Fibroblast of the conjunctiva (primary cell): ENCODE data around the gene HRNR.

Experiments used
- DNase-seq: peaks from one replicate; pipeline ENCODE4 v3.0.0-alpha.2; 2010; ENCODE audit warnings: low read depth

Gene HRNR

GRCh38 chr1:152188673-152189591 is 35.1 kb downstream of the HRNR start:
- DNase-seq, result peak; percentile 72

- no peak for DNase-seq
Measured at GRCh38 chr1:152186556-152187285, 37.3 kb downstream of the HRNR start.

- peak; percentile 55 for DNase-seq
Measured at GRCh38 chr1:152185544-152186391, 38.2 kb downstream of the HRNR start.

GRCh38 chr1:152182944-152183361 is 41.0 kb downstream of the HRNR start:
- DNase-seq, result peak; percentile 78

GRCh38 chr1:152182431-152182830 is 41.6 kb downstream of the HRNR start:
- DNase-seq, result no peak

- no peak for DNase-seq
Measured at GRCh38 chr1:152179566-152179965, 44.4 kb downstream of the HRNR start.

- DNase-seq, result no peak
Measured at GRCh38 chr1:152170287-152170905, 53.6 kb downstream of the HRNR start.

- DNase-seq, result no peak
Measured at GRCh38 chr1:152169366-152170025, 54.5 kb downstream of the HRNR start.

- DNase-seq, result no peak
Measured at GRCh38 chr1:152168535-152168868, 55.5 kb downstream of the HRNR start.

GRCh38 chr1:152167835-152168534 is 56.0 kb downstream of the HRNR start:
- no peak for DNase-seq

- no peak for DNase-seq
Measured at GRCh38 chr1:152166966-152167365, 57.0 kb downstream of the HRNR start.

GRCh38 chr1:152165286-152166077 is 58.5 kb downstream of the HRNR start:
- no peak for DNase-seq

GRCh38 chr1:152164517-152165136 is 59.4 kb downstream of the HRNR start:
- DNase-seq, result no peak

GRCh38 chr1:152162792-152163463 is 61.1 kb downstream of the HRNR start:
- DNase-seq, result peak; percentile 75
